ENCODE results near the gene DND1.
"Not testable (repeated sequence)": the region's sequence is repeated elsewhere in the genome, so short reads cannot be mapped to it uniquely, and the experiment has no call there.

The DND1 gene

DNA sequence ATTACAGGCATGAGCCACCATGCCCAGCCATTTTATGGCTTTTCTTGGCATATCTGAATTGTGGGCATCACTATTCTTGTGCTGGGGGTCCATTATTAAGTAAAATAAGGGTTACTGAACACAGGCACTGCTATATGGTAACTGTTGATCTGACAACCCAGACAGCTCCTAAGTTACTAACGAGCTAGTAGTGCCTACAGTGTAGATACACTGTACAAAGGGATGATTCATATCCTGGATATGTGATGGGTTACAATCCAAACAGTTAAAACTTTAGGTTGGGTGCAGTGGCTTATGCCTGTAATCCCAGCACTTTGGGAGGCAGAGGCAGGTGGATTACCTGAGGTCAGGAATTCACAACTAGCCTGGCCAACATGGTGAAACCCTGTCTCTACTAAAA is 44.7 kb downstream of the DND1 start:
- DNase-seq: no peak

DNA sequence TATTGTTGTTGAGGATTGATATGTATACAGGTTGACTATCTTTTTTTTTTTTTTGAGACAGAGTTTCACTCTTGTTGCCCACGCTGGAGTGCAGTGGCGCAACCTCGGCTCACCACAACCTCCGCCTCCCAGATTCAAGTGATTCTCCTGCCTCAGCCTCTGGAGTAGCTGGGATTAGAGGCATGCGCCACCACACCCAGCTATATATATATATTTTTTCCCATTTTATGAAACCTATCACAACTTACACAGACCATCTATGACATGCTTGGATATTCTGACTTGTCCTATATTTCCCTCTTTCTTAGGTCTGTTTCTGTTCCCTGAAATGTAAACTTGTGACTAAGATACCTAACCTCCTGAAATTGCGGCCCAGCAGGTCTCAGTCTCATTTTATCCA is 45.4 kb downstream of the DND1 start:
- no peak for DNase-seq

DNA sequence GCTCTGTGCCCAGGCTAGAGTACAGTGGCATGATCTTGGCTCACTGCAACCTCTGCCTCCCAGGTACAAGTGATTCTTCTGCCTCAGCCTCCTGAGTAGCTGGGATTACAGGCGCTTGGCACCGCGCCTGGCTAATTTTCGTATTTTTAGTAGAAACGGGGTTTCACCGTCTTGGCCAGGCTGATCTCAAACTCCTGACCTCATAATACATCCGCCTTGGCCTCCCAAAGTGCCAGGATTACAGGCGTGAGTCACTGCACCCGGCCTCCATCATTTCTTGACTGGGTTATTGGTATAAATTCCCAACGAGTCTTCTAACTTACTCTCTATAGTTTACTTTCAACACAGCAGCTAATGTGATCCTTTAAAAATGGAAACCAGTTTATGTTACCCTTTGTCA is 48.5 kb downstream of the DND1 start:
- not testable (repeated sequence) for DNase-seq

DNA sequence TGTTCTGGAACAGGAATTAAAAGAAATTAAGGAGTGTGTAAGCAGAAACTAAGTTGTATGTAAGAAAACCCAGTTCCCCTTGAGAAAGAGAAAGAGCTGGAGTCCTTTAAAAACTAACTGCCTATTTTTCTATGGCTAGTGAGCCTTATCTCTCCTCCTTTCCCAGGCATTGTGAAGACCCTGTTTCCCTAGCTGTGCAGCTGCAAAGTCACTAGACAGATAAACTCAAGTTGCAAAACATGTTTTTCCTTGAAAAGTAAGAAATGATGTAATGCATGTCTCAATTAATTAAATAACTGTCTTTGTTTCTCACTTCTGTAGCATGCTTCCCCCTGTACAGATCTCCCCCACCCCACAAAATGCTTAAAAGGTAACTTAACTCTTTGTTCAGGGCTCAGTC is 50.3 kb downstream of the DND1 start:
- not testable (repeated sequence) for DNase-seq

DNA sequence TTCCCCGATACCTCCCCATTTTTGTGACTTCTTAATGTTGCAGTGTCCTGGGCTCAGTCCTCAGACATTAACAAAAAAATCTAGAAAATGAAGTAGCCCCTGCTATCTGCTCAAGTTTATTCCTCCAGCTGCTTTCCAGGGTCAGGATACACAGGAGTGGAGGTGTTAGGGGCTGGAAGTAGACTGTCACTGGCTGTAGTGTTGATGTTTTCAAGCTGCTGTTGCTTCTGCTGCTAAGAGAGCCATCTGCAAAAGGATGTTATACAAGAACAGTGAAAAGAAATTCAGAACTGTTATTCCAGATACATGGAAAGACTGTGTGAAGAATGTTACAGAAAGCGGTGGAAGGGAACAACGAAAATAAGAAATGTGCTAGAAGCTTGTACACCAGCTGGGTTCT is 51.1 kb downstream of the DND1 start:
- no peak for DNase-seq

All from effector CD8-positive, alpha-beta T cell (primary cell).